PC-9 (cell line): ENCODE results near the gene COL4A1.

ENCODE experiments used
- EZH2 ChIP-seq: fragments of 200-600 bp; sonication (generic); IDR thresholded peaks from 2 replicates; pipeline ENCODE4 v1.8.0; 2017; ENCODE audit warnings: antibody characterized with exemption, low read depth
- TF ChIP-seq, protein P1 (sequence below): fragments of 200-600 bp; sonication (generic); conservative IDR thresholded peaks from 2 replicates; pipeline ENCODE4 v1.6.1; 2017; ENCODE audit warnings: mixed run types, antibody characterized with exemption, mild to moderate bottlenecking, moderate library complexity

DNA sequence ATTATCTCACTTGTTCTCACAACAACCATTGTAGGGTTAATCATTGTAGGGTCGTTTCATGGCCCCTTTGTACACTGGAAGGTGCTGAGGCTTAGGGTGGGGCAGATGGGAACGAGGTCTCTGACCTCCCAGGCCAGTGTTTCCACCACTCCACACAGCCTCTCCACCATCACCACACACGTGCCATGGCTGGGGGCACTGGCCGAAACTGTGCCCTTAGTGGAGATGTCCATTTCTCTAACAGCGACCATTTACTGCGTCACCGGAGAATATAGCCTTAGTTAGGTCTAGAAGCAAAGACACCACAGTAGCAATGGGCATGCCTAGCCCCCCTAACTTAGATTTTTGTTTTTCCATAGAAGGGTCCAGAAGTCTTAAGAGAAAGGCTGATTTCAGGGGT is 36.5 kb downstream of the COL4A1 start:
- TF ChIP-seq, protein P1, sequence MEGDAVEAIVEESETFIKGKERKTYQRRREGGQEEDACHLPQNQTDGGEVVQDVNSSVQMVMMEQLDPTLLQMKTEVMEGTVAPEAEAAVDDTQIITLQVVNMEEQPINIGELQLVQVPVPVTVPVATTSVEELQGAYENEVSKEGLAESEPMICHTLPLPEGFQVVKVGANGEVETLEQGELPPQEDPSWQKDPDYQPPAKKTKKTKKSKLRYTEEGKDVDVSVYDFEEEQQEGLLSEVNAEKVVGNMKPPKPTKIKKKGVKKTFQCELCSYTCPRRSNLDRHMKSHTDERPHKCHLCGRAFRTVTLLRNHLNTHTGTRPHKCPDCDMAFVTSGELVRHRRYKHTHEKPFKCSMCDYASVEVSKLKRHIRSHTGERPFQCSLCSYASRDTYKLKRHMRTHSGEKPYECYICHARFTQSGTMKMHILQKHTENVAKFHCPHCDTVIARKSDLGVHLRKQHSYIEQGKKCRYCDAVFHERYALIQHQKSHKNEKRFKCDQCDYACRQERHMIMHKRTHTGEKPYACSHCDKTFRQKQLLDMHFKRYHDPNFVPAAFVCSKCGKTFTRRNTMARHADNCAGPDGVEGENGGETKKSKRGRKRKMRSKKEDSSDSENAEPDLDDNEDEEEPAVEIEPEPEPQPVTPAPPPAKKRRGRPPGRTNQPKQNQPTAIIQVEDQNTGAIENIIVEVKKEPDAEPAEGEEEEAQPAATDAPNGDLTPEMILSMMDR = no peak
- TF ChIP-seq EZH2 = no peak
